GM12875 (cell line): ENCODE data around the gene ACADS.

ENCODE experiments used
- H3K4me3 ChIP-seq: one replicate; pipeline ENCODE4 v1.5.1; 2011; ENCODE audit warnings: low read depth, low read length, control low read depth
- TF ChIP-seq, protein P1 (sequence below): IDR thresholded peaks from 2 replicates; pipeline ENCODE4 v1.5.1; 2011; ENCODE audit warnings: low read depth, mild to moderate bottlenecking, control low read depth, inconsistent platforms, low read length, moderate library complexity, borderline replicate concordance; ENCODE audit not compliant: insufficient read depth

The ACADS gene

DNA sequence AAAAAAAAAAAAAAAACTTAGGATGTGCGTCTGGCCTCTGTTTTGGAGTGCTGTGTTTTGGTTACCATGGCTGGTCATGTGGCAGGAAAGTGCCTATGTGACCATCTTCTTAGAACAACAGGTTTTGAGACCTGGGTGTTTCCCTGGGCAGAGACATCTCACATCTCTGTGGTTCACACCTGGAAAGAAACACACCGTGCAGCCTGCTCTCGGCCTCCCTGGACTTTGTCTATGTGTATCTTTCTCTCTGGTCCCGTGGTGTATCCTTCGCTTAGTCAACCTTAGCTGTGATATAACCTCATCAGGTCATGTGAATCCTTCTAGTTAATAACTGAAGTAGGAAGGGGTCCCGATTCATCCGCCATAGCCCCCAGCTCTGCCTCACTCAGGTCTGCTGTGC lies 22.6 kb downstream of the ACADS start:
- TF ChIP-seq, protein P1, sequence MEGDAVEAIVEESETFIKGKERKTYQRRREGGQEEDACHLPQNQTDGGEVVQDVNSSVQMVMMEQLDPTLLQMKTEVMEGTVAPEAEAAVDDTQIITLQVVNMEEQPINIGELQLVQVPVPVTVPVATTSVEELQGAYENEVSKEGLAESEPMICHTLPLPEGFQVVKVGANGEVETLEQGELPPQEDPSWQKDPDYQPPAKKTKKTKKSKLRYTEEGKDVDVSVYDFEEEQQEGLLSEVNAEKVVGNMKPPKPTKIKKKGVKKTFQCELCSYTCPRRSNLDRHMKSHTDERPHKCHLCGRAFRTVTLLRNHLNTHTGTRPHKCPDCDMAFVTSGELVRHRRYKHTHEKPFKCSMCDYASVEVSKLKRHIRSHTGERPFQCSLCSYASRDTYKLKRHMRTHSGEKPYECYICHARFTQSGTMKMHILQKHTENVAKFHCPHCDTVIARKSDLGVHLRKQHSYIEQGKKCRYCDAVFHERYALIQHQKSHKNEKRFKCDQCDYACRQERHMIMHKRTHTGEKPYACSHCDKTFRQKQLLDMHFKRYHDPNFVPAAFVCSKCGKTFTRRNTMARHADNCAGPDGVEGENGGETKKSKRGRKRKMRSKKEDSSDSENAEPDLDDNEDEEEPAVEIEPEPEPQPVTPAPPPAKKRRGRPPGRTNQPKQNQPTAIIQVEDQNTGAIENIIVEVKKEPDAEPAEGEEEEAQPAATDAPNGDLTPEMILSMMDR = no peak
- H3K4me3 ChIP-seq = no peak overlapping the region

DNA sequence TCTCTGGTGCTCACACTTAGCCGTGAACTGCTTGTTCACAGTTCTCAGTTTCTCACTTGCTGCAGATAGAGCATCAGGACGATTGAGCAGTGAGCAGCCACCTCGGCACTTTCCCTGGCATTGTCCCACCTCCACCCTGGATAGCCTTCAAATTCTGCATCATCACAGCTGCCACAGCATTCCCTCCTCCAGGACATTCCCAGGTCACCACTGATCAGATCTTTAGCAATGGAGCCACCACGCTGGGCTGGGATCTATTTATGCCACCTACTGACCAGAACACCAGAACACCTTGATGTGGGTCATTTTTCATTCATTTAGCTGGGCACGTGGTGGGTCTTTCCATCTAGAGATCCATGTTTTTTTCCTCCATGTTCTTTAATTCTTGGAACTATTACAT lies 23.6 kb downstream of the ACADS start:
- TF ChIP-seq, protein P1 = no peak
- no peak overlapping the region for H3K4me3 ChIP-seq

DNA sequence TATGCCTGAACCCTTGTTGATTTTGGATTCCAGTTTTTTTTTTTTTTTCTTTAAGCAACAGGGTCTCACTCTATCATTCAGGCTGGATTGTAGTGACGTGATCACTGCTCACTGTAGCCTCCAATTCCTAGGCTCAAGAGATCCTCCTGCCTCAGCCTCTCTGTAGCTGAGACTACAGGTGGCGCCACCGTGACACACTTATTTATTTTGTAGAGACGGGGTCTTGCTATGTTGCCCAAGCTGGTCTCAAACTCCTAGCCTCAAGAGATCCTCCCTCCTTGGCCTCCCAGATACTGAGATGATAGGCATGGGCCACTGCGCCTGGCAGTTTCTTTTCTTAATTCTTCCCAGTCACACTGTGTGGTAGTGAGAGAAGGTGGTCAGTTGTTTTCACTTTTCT lies 25.2 kb downstream of the ACADS start:
- TF ChIP-seq, protein P1 = no peak
- H3K4me3 ChIP-seq = no peak overlapping the region

DNA sequence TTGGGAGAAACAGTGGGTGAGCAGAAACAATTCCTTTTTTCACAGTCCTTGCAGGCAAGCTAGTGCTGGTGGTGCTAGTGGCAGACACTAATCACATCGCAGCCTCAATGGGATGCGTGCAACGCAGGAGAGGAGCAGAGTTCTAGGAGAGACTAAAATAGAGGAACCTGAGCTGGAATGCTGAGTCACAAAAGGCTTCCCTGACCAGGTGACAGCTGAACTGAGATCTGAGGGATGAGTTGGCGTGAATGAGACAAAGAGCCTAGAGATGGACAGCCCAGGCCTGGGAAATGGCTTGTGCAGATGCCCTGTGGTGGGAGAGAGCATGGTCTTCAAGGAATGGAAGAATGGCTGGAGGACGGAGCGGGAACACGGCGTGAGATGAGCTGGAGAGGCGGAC lies 25.8 kb downstream of the ACADS start:
- TF ChIP-seq, protein P1 = no peak
- H3K4me3 ChIP-seq = no peak overlapping the region

DNA sequence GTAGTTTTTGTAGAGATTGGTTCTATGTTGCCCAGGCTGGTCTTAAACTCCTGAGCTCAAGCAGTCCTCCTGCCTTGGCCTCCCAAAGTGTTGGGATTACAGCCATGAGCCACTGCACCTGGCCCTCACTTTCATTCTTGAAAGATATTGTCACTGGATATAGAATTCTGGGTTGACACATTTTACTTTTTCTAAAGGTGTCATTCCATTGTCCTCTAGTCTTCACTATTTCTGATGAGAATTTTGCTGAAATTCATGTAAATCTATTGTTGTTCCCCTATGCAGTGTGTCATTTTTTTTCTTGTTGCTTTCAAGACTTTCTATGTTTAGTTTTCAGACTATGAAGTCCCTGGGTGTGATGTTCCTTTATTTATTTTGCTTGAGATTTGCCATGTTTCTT lies 29.2 kb downstream of the ACADS start:
- H3K4me3 ChIP-seq = no peak overlapping the region
- TF ChIP-seq, protein P1 = no peak

DNA sequence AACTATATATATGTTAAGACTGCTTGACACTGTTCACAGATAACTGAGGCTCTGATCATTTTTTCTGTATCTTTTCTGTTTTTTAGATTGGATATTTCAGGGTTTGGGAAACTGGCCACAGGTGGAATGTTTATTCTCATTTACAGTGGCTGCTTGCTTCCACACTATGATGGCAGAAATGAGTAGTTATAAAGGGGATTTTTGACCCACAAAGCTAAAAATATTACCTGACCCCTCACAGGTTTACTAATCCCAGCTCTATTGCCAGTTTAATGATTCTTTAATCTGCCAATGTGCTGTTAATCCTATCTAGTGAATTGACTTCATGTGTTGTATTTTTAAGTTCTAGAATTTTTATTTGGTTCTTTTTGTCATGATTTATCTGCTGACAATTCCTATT lies 29.6 kb downstream of the ACADS start:
- TF ChIP-seq, protein P1 = no peak

DNA sequence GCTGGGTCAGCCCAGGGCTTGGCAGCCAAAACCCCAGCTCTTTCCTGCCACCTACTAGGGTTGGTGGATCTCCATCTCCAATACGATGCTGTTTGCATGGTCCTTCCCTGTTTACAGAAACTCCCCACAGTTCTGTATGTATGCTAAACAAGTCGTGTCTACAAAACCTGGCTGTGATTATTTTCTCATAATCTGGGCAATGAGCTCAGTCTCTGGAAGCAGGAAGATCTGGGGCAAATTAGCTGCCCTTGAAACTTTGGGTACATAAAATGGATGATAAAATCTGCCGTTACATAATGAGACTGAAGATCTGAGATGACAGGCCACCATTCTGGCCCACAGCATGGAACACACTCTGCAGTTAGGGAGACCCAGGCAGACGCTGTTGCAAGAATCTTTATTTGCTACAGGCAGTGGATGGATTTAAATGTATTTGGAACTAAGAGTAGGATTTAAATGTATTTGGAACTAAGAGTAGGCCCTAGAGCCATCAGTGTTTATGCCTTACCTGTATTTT lies 31.7 kb downstream of the ACADS start:
- H3K4me3 ChIP-seq = no peak overlapping the region
- TF ChIP-seq, protein P1 = no peak

More for the DNA sequence above, 29.6 kb downstream of the ACADS start:
- H3K4me3 ChIP-seq = no peak overlapping the region
